Stimulated activated CD8-positive, alpha-beta memory T cell treated with anti-CD3 and anti-CD28 coated beads, Interleukin-15, amount 100 ng/mL, for 48 hours (primary cell): ENCODE results near the gene BAHD1.

Experiments used
- DNase-seq, 2 donors: peaks; one replicate each; pipeline ENCODE4 v3.0.0-alpha.2; 2020; ENCODE audit warnings: low read depth in 2 of 2

The BAHD1 gene

DNA sequence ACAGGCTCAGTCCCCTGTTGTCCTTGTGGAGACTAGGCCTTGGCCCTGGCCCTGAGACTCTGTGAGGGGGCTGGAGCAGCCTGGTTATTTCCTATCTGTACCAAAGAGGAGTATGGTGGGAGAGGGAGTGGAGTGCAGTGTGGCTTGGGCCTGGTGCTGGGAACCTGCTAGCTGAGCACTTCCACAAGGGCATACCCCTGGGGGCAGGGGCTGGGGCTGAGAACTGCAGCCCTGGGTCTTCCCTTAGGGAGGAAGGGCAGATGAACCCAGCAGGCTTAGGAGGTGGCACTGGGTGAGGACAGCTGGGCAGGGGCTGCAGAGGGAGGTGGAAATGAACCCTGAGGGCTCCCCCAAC, 26.5 kb downstream of the BAHD1 start:
- no peak for DNase-seq

GRCh38 chr15:40468898-40469331, 28.2 kb downstream of the BAHD1 start:
- DNase-seq = no peak

DNA sequence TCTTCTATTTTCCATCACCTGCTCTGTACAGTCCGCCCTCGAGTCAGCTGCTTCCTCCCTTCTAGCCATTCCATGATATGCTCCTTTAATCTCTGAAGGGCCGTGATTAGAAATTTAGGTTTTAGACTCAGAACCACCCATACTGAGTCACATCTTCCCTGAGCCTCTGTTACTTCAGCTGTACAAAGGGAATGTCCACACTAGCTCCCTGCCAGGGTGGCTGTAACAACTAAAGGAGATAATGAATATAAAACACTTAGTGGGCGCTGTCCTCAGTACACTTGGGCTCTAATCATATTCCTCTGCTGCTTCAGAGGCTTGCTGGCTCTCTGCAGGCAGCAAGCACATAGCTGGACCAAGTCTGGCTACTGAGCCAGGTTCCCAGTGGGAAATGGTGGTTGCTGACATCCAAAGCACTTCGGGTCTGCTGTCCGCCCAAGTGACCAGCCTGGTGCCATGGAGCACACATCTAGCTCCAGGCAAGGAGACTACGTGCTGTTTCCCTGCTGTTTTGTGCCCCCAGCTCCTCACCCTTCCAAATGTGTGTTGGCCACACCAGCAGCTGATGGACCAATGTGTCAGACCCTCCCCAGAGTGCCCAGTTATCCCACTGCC, 29.1 kb downstream of the BAHD1 start:
- no peak for DNase-seq

- peak in 1 of 2 donors; percentile 32 for DNase-seq
Observed at GRCh38 chr15:40470423-40471104, 29.8 kb downstream of the BAHD1 start, which contains the start of gene CHST14. CHST14 (plus strand) TSS chr15:40470984; CDS start chr15:40471214, 230 bp downstream.

- no peak for DNase-seq
Observed at GRCh38 chr15:40471105-40471807, 30.5 kb downstream of the BAHD1 start.

GRCh38 chr15:40471808-40472150, 31.0 kb downstream of the BAHD1 start:
- no peak for DNase-seq

GRCh38 chr15:40472171-40472727, 31.5 kb downstream of the BAHD1 start:
- DNase-seq = no peak

- no peak for DNase-seq
Observed at GRCh38 chr15:40474581-40474980, 33.8 kb downstream of the BAHD1 start.

GRCh38 chr15:40477642-40478327, 37.0 kb downstream of the BAHD1 start:
- DNase-seq = no peak

DNA sequence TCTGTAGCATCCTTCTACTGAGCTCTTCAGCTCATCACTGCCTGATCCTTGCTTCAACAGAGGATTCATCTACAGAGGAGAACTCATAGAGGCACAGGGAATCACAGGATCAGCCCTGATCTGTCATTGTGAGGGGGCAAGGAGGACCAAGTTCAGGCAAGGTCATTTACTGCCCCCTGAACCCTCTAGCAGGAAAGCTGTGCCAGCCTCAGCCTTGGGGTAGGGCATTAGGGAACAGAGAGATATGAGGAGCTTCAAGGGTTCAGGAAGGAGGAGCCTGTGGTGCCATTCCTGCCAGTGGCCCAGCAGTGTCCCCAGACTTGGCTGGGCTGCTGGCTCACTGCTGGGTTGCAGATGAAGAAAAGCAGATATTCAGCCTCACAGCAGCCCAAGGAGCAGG, 38.3 kb downstream of the BAHD1 start:
- no peak for DNase-seq

GRCh38 chr15:40481341-40482074, 40.8 kb downstream of the BAHD1 start:
- no peak for DNase-seq

GRCh38 chr15:40483919-40484318, 43.2 kb downstream of the BAHD1 start:
- DNase-seq = no peak

DNA sequence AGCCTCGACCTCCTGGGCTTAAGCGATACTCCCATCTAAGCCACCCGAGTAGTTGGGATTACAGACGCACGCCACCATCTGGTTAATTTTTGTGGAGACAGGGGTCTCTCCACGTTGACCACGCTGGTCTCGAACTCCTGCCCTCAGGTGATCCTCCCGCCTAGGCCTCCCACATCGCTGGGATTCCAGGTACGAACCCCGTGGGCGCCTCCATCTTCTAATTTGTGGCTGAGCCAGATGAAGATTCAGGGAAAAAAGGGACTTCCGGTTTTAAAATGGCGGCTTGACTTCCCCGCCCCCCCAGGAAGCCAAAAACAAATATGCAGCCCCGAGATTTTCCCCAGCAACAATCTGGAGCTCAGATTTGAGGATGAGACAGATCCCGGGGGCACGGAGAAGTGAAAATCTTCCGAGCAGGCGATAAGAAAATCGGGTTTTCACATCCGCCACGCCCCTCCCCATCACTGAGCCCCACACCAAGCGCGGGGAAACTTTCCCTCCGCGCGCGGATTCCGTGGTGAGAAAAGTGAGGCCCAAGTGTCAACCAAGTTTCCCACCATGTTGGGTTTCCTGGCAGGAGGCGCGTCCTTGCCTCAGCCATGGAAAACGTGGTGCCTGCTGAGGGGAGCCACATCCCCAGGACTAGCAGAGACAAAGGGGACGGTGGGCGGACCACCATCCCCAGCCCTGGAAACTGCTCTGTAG, 45.5 kb downstream of the BAHD1 start:
- no peak for DNase-seq

GRCh38 chr15:40487816-40488682, 47.3 kb downstream of the BAHD1 start:
- no peak for DNase-seq

GRCh38 chr15:40489274-40490175, 48.8 kb downstream of the BAHD1 start:
- DNase-seq = no peak

DNA sequence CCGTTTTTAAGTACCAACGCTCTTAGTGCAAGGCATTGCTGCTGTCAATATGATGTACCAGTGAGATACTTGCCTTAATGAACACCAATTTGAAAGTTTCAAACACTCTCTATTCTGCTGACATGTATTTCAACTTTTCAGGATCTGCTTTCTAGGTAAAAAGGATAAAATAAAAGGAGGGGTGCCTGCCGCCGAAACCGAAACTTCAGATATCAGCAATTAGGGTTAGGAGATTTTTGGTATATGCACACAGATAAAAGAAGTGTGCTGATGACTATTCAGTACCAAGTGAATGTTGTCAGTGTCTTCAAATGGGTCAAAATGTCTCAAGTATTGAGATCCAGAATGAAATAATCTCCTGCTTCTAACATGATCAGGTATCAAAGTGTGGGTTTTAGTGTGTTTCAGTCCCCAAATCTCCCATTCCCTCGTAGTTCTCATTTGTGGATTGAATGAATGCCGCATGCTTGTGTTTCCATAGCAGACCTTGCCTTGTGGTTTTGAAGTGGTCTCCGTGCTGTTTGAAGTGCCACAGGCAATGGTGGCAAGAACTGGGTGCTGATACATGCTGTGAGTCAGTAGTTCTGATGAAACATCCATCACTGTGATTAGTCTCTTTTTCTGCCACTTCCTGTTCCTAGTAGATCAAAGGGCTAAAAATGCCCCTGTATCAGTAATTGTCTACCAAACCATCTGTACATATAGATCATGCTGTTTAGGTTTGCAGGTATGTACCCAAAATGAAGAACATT, 52.5 kb downstream of the BAHD1 start:
- DNase-seq = peak; percentile 52 to 54

GRCh38 chr15:40495516-40495915, 54.8 kb downstream of the BAHD1 start:
- no peak for DNase-seq

GRCh38 chr15:40498418-40498817, 57.7 kb downstream of the BAHD1 start:
- no peak for DNase-seq
